AG09309 (cell line): Measurements from ENCODE around the gene HIC1.

Source experiments
- DNase-seq: peaks from one replicate; pipeline ENCODE4 v3.0.0-alpha.2; 2010; ENCODE audit warnings: low read depth
- H3K4me3 ChIP-seq: 2 replicates; pipeline ENCODE4 v1.5.1; 2011; ENCODE audit warnings: mild to moderate bottlenecking, low read depth, low read length, moderate library complexity; ENCODE audit not compliant: control insufficient read depth
- TF ChIP-seq, protein P1 (sequence below): IDR thresholded peaks from 2 replicates; pipeline ENCODE4 v1.5.1; 2011; ENCODE audit warnings: mild to moderate bottlenecking, low read depth, low read length, inconsistent platforms; ENCODE audit not compliant: insufficient read depth, control insufficient read depth; ENCODE audit errors: missing control alignments

The HIC1 gene

DNA sequence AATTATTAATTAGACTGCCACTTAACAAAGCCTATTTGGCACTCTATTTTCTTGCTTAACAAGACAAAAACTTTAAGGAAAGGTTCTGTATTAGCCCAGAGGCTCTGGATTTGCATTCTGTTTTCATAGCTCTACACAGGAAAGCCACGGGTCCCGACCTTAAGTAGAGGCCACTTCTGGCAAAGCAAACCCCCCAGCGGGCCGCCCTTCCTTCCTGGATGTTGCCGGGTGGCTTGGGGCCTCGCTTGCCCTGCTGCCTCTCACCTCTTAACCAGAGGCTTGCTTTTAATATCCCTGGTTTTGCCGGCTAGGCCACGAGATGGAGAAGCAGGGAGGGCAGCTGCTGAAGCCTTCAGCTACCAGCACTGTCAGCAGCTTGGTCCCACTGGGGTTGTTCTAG, 34.2 kb upstream of the HIC1 start:
- DNase-seq: no peak
- no peak overlapping the region for H3K4me3 ChIP-seq
- TF ChIP-seq, protein P1, sequence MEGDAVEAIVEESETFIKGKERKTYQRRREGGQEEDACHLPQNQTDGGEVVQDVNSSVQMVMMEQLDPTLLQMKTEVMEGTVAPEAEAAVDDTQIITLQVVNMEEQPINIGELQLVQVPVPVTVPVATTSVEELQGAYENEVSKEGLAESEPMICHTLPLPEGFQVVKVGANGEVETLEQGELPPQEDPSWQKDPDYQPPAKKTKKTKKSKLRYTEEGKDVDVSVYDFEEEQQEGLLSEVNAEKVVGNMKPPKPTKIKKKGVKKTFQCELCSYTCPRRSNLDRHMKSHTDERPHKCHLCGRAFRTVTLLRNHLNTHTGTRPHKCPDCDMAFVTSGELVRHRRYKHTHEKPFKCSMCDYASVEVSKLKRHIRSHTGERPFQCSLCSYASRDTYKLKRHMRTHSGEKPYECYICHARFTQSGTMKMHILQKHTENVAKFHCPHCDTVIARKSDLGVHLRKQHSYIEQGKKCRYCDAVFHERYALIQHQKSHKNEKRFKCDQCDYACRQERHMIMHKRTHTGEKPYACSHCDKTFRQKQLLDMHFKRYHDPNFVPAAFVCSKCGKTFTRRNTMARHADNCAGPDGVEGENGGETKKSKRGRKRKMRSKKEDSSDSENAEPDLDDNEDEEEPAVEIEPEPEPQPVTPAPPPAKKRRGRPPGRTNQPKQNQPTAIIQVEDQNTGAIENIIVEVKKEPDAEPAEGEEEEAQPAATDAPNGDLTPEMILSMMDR: no peak

DNA sequence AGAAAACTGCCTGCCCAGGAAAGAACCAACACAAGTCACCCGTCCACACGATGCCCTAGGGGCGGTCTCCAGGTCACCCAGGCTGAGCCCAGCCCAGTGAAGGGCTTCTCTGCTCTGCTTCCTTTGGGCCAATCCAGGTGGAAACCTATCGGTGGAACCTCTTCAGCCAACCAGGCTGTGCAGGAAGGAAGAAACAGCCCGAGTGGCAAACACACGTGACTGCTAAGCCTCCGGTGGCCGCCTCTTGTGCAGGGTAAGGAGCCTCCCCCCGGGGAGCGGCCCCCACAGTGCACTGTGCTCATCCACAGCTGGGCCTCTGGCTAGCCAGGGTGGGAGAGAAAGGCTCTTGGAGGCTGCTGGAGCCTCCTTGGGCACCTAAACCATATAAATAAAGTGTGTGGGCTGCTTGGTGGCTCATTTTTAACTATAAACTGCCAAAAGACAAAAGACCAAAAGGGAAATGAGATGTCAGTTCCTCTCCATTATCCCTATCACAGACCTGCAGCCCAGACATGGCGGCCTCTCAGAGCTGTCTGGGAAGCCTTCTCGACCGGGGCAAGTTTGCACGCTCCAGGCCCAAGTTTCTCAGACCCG, 32.2 kb upstream of the HIC1 start:
- H3K4me3 ChIP-seq: no peak overlapping the region
- TF ChIP-seq, protein P1: no peak
- DNase-seq: no peak

DNA sequence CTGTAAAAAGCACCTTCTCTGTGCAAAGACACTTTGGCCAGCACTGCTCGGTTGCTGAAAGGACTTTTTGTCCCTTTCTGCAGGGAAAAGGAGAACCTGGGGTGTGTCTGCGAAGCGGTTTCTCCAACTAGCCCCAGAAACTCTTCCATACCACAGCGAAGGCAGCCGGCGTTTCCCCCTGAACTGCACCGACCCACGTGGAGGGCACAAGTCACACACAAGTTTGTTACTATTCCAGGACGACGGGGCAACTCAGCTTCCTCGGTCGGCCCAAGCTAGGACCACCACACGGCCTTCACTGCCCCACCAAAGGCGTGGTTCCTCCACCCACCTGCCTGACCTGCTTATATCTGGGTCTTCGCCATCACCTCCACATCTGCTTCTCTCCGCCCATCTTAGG, 31.6 kb upstream of the HIC1 start:
- H3K4me3 ChIP-seq: no peak overlapping the region
- DNase-seq: no peak
- TF ChIP-seq, protein P1: no peak

DNA sequence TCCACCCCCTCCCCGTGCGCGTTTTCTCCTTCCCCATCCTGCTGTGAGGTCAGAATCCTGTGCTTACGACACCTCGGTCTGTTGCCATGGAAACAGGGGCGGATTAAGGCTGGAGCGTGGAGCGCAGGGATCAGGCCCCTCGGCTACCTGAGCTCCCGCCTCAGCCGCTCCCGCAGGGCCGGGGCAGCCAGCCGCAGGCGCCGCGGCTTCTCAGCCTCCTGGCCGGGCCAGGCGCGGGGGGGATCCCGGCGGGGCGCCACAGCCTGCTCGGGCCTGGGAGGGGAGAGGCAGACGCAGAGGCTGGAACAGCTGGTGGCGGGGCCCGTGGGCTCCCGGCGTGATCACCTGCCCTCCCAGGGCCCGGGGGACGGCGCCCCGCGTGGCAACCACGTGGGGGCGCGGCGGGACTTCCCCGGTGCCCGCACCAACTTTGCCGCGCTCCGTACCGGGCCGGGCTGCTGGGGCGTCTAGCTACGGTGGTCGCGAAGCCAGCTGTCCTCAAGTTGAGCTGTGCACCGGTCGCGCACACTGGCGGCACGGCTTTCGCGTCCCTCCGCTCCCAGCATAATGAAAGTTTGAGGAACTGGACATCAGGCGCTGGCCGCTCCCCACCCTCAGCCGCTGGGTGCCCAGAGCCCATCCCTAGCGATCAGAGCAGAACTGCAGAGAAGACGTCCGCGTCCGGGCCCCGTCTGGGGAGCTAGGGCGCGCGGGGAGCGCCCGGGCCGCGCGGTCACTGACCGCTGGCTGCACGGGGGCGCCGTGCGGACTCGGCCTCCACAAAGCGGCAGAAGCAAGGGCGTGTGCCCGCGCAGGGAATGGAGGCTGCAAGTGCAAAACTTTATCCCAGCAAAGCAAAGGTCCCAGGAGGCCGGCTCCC, 31.0 kb upstream of the HIC1 start:
- DNase-seq: no peak
- H3K4me3 ChIP-seq: peak overlapping the region; percentile 33
- TF ChIP-seq, protein P1: no peak

DNA sequence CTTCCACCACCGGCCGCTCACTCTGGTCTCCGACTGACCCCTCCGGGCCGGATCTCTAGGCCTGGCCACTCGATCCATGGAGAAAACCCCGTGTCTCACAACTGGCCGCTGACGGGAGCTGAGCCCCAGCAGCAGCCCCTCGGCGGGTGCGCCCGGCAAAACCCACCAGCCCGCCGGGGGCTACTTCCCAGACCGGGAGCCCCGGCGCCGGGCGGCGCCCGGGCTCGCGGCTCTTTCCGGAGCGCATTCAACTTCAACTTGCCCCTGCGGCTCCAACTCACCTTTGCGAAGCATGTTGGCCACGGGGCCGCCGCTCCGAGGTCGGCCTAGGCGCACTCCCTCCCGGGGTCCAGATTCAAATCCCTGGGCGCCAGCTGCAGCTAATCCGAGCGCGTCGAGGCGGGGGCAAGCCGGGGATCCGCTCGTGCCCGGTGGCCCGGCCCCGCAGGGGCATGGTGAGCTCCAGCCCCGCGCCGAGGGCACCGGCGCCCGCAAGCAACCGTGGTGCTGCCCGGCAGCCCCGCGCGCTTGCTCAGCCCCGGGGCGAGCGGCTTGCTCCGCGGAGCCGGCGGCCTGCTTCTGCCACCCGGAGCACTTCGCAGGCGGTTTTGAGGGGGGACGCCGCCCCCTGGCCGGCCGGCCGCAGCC, 30.2 kb upstream of the HIC1 start:
- TF ChIP-seq, protein P1: no peak
- H3K4me3 ChIP-seq: peak overlapping the region; percentile 56

DNA sequence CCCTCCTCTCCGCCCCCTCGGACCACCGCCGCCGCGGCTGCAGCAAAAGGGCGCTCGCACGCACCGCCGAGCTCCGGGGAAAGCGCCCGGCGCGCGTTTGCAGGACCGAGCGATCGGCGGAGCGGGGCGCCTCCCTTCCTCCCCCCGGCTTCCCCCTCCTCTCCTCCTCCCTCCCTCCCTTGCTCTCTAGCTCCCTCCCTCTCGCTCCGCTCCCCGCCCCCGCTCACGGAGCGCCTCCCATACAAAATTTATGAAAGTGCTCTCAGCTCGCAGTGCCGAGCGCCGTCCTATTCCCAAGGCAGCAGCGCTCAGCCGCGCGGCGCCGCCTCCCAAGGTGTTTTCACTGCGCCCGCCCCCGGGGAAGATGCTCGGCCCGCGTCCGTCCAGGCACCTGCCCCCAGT, 29.7 kb upstream of the HIC1 start, which contains the start of gene RTN4RL1:
TSS of gene RTN4RL1 (minus strand) at position 115 of the 402 bp plus-strand sequence. CDS start 469 bp downstream, outside the sequence.
- TF ChIP-seq, protein P1: peak; percentile 8
- peak within 1 kb of the TSS; percentile 56 for H3K4me3 ChIP-seq
- no peak for DNase-seq

More for the DNA sequence above, 30.2 kb upstream of the HIC1 start:
- DNase-seq: no peak
